Activated CD8-positive, alpha-beta memory T cell treated with anti-CD3 and anti-CD28 coated beads, Interleukin-2, amount 50 U/mL, for 4 hours (primary cell): Measurements from ENCODE around the gene HGFAC.
"Not testable (repeated sequence)": the region's sequence is repeated elsewhere in the genome, so short reads cannot be mapped to it uniquely, and the experiment has no call there.

Source experiments
- DNase-seq: peaks from one replicate; pipeline ENCODE4 v3.0.0-alpha.2; 2020

HGFAC gene

DNA sequence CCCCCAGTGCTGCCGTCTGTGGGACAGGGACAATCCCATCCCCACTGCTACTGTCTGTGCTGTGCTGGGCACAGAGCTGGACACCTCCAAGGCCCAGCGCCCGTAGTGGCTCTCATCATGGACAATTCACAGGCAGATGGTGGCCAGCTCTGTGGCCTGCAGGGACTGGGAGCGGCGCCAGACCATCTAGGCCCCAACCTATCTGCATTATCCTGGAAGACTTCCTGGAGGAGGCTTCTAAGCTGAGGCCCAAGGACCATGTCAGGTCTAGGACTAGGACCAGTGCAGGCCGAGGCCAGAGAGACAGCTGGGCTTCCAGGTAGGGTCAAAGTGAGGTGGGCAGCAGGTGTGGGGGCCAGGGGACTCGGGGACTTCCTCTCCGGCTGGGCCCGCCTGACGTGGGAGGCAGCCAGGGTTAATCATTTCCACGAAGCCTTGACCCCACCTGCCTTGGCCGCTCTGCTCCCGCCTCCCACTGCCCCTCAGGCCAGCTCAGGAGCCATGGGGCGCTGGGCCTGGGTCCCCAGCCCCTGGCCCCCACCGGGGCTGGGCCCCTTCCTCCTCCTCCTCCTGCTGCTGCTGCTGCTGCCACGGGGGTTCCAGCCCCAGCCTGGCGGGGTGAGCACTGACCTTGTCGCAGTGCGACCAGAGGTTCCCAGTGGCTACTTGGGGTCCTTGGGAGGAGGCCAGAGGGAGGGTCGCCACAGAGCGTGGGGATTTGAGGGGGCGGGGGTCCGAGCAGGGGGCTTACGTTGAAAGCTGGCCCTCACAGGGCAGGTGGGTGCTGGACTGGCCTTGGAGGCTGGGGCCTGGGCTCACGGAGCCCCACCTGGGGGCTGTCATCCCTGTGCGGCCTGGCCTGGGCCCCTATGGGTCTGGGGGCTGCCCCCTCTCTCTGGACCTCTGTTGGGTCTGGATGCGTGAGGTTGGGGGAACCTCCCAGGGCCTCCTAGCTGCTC is at the start of gene HGFAC:
Gene HGFAC (plus strand): TSS at position 468 of the 959 bp plus-strand sequence. CDS start 34 bp downstream, at position 502.
- no peak for DNase-seq

DNA sequence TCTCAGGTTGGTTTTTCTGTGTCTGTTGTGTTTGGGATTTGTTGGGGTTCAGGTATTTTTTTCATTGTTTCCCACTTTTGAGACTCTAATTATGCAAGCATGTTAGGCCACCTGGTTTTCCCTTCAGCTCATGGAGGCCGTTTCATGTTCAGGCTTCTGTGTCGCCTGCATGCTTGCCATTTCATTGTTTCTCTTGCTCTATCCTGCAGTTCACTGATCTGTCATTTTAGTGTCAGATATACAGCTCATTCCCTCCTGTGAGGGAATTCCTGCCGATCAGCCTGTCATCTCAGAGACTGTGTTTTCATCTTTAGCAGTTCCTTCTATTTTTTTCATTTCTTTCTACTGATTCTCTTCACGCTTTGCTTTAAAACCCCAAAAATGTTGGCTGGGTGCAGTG is 49.4 kb upstream of the HGFAC start:
- no peak for DNase-seq

DNA sequence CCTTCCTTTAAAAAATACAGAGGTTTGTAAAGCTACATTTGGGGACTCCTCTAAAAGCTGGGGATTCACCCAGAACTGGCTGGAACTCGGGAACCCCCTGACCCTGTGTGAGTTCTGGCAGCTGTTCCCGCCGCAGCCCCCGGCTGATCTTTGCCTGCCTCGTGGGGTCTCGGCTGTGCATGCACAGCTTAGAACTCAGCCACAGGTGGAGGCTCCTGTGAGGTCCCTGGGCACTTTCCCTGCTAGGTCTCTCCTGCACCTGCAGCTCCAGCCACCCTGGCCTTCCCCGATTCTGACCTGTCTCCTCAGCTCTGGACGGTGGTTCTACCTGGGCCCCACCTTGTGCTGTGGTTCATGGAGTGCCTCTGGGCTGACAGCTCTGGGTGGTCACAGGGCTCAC is 48.6 kb upstream of the HGFAC start:
- no peak for DNase-seq

DNA sequence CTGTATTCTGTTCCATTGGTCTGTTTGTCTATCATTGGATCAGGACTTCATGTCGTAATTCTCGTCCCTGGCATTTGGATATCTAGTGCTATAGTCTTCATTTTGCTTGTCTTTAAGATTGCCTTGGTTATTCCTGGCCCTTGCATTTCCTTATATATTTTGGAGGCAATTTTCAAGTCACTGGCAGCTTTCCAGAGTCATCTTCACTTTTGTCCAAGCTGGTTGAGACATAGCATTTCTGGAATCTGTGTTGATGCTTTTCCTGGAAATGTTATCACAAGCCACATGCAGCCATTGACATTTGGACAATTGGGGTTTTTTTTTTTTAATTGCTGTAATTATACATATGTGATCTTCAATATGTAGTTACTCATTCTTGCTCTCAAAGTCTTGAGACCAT is 45.2 kb upstream of the HGFAC start:
- DNase-seq, result no peak

DNA sequence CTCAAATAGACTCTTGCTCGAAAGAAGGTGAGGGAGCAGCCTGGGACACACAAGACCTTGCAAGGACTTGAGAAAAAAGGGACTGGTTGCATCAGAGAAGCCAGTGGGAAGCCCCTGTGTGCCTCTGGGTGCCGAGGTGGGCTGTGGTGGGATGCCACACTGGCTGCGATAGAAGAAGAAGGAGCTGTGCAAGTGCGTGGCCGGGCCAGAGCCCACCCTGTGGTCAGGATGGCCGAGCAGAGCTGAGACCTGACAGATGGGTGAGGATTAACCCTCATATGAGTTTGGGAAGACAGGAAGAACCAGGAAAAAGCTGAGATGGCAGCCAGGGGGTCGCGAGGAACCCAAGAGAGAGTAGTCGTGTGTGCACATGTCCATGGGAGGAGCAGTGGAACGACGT is 44.6 kb upstream of the HGFAC start:
- DNase-seq, result no peak

DNA sequence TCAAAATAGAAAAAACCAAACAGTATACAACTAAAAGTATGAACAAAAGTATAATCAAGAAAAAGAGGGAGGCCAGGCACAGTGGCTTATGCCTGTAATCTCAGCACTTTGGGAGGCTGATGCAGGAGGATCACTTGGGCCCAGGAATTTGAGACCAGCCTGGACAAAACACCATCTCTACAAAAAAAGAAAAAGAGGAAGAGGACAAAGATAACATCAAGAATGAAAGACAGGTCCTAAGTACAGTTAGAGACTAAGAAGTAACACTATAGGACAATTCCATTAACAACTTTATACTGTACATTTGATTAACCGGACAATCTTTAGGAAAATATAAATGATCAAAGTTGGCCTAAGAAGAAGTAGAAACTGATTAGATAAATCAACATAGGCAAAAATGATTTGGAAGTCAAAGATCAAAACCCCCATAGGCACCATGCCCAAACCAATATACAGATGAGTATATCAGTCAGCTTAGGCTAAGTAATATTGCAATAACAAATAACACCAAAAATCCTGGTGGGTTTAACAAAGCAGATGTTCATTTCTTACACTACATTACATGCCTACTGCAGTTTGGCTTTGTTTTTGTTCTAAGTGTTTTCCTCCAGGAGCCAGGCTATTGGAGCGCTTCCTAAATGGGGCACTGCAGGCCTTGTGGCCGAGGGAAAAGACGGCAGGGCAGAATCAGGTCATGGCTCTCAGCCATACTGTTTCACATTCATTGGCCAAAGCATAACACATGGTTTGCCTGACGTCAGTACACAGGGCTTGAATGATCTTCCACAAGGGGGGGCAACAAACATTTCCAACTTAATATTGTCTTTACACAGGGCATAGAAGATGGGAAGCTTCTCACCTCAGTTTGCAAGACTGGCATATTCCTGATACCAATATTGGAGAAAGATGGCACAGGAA is 42.2 kb upstream of the HGFAC start:
- no peak for DNase-seq

DNA sequence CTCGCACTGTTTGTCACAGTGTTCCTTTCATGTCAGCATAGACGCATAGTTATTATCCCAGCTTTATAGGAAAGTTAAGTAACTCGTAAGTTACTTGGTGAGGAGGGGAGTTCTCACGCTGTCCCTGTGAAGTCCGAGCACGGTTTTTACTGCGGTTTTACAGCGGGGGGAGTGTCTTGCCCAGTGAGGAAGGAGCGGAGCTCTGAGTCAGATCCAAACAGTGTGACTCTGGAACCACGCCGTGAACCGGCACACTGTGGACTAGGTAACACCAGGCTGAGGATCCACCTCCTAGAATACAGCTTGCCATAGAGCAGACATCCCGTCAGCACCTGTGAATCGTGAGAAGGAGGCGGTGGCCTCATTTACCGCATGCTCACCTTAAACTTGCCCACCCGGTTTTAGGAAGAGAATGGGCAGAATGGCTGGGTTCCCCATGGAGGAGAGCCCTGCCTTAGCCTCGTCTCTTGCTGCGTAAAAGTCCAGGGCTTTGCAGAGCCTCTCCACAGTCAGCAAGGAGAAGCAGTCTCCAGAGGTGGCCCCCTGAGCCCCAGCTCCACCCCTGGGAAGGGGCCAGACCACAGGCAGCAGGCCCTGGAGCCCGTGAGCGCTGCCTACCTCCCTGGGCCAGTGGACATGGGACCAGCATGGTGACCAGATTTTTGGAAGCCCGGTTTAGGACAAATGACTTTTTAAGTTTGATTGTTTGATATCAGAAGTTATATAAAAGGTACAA is 40.2 kb upstream of the HGFAC start:
- DNase-seq, result no peak

DNA sequence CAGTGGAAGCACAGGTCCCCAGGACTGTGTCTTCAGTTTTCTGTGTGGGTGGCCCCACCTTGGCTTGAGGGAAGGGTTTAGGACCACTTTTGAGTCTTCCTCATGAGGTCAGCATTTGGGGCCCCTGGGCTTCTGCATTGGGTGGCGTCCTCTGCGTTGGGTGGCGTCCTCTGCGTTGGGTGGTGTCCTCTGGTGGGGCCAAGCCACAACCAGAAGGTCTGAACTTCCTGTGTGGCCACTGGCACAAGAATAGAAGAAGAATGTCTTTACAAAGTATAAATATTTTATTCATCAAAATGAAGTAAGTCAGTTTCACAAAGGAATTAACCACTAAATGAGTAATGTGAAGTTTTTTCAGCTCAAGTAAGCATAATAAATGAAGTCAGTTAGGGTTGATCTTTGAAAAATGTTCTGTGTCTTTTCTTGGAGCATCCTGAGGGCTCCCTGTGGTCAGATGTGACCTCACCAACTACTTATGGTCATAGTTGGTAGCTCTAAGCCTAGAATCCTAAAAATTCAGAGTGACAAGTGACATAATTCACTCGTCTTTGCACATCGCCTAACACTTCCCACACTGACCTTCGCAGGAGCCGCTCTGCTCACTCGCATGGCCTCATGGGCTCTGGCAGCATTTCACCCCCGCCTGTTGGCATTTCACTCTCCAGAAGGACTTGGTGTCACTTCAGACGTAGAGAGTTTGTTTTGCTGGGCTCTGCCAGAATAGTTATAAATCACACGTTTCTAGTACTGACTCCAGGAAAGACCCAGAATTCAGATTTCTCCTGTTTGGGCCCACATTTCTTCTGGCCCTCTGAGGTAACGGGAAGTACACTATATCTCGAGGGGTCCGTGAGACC is 39.0 kb upstream of the HGFAC start:
- no peak for DNase-seq

DNA sequence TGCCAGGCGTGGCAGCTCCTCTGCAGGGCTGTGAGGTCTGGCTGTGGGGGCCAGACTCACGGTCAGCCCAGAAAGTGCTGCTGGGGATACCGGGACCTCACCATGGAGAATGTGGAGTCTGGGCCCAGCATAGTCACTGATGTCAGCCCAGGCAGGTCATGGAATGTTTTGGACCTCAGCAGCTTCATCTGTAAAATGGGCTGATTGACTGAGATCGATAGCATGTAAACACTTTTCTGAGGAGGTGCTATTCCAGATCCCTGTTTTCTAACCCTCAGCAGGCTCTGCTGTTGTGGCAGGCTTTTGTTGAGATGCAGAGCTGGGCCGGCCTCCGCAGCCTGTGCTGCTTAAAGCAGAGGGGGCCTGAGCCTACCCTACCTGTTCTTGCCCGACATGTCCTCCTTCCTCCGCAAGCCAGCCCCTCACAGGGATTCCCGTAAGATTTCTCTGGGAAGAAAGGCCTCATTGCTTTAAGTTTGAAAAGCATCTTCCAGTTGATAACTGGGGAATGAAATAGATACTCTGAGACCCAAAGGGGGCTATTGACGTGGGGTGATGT is 38.3 kb upstream of the HGFAC start:
- DNase-seq, result no peak

DNA sequence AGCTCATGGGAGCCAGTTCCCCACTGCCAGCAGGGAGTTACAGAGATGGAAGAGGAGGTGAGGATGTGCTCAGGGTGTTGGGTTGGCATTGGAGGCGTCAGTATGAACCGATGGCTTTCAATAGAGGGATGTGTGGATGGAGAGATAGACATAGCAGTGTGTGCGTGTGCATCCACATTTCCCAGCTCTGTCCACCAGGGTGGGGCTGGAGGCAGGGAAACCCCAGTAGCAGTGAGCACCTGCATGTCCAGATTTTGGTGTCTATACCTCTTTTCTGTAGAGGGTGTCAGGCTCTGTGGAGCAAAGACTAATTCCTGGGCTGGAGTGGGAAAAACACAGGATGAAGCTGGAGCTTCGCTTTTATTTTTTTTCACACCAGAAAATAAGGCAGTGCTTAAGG is 37.2 kb upstream of the HGFAC start:
- DNase-seq, result no peak

DNA sequence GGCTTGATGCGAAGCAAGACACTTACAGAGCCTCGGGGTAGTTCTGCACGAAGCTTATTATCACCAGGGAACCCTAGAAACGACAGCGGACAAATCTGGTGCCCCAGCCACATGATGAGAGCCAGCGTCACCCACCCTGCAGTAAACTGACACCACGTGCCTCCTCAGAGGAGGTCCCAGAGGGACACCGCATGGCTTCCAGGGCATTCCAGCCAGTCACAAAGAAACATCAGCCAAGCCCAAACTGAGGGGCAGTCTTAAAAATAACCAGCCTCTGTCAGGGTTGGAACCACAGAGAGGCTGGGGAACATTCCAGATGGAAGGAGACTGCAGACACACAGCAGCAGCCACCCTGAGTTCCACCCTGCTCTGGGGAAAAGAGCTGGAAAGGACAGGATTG is 36.6 kb upstream of the HGFAC start:
- DNase-seq, result no peak

DNA sequence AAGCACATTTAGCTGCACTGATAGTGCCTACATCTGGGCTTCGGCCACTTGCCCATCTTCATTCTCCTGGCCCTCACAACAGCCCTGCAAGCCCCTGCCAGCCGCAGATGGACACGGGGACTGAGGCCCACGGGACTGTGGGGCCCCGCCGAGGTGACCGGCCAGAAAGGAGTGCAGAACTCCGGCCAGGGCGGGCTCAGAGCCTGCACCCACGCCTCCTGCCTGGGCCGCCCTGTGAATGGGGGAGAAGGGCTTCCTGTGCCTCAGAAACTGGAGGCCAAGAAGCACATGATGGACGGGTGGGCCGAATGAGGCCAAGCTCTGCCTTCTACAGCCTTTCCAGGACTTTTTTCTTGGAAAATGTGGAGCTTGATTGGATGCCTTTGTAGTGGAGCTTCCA is 35.7 kb upstream of the HGFAC start:
- DNase-seq, result no peak

DNA sequence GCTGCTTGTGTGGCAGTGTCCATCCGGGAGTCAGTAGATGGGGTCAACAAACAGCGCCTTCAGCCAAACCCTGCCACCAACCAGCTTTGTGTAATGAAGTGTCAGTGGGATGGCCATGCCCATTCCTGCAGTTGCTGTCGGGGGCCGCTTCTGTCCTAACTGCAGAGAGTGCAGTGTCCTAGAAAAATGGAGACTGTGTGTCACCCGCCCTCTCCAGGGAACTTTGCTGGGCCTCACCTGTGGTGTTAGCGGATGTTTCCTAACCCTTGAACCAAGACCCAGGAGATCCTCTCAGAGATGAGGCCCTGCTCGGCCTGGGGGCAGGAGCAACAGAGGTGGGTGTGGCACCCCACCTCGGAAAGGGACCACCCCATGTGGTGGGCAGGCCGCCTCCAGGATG is 35.3 kb upstream of the HGFAC start:
- no peak for DNase-seq

DNA sequence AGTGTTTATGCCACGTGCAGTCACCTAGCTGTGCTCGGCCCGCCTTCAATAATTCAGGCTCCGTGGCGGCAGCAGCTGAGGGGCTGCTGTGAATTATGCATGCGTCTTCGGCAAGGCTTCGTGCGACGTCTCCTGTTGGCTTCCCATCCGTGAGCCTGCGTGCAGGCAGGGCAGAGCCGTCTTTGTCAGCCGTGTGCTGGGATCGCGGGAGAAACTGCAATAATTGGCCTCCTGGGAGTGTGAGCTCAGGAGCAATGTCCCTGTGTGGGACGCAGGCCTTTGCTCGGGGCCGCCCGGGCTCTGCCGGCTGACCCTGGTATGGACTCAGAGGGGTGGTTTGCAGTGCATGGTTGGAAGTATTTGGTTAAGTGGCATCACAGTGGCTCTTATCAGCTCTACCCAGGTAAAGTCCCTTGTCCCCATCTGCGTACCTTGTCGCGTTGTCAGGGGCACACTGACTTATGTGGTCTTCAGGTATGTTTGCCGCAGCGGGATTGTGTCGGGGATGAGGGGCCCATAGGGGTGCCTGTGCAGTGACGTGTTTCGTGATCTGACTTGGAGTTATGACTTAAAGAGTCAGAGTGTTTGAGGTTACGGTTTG is 34.5 kb upstream of the HGFAC start:
- DNase-seq, result no peak

DNA sequence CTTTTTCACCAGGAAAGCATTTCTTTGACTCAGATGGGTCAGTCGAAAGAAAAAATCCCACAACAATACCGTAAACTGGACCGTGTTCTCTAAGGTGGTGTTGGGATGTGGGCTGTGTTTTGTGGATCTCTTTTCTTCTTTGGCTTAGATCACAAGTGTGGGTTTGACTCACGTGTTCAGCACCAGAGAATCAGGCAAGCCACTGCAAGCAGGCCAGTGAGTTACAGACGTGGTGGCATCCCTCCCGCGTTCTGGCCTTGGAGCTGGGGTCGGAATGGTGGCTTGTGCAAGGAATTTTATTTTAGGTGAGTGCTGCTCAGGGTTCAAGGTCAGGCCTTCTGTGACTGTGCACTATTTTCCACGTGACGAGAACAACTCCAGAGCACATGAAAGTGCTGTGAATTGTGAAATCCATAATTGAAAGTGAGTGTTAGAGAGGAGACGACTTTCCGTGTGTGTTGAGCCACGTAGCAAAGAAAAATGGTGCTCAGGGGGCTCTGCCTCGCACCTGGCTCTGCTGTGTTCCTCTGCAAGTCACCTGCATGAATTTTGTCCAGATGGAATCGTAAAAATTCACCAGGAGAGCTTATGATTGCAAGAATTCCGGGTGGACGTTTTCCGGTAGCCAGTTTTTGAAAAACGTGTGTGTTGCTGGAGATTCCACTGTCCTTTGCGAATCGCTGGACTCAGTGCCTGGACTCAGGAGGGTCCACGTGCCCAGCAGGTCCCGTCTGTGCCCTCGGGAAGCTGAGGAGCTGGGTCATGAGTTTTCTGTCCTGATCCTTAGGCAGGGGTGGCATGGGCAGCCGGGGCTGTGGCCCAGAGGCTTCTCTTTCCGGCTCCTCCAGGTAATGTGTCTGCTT is 33.6 kb upstream of the HGFAC start:
- no peak for DNase-seq

DNA sequence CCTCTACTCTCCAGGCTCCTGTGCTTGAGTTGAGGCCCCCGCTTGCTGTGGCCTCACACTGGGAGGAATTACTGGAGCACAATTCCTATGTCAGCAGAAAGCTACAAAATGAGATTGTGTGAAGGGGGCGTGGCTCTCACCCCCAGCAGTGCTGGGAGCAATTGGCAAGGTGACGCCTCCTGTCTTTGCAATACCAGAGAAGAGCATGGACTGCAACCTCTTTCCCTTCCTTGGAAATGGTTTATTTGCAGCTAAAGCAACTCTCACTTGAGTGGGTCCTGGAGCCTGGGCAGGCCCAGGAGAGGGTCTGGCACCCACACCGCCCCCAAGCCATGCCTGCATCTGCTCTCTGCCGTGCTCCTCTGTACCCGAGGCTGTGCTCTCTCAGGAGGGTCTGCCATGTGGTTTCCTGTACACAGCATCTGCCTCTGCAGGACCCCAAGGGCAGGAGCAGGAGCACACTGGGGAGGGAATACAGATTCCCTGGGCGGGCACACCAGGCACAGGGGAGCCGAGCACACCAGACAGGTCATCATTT is 32.9 kb upstream of the HGFAC start:
- DNase-seq, result no peak

DNA sequence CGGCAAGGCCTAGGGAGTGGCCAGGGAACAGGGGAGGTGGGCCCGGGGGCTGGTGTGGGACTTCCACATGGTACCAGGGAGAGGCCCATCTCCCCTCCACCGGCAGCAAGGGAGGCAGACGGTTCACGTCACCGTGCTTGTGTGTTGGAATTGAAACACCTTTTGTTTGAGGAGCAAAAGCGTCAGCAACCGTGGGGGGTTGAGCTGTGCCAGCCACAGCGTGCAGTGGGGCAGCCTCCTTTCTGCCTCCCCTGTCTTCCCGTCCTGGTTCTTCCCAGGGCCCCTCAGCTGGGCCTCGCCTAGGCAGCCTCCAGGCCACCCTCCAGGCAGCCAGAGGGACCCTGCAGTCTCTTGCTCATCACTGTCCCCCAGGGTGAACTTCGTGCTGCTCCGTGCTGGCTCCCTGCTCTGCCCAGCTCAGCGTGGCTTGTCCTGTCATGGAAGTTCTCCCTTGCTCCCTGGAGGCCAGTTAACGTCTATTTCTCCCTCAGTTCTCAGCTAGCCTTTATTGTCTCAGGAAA is 32.1 kb upstream of the HGFAC start:
- no peak for DNase-seq

DNA sequence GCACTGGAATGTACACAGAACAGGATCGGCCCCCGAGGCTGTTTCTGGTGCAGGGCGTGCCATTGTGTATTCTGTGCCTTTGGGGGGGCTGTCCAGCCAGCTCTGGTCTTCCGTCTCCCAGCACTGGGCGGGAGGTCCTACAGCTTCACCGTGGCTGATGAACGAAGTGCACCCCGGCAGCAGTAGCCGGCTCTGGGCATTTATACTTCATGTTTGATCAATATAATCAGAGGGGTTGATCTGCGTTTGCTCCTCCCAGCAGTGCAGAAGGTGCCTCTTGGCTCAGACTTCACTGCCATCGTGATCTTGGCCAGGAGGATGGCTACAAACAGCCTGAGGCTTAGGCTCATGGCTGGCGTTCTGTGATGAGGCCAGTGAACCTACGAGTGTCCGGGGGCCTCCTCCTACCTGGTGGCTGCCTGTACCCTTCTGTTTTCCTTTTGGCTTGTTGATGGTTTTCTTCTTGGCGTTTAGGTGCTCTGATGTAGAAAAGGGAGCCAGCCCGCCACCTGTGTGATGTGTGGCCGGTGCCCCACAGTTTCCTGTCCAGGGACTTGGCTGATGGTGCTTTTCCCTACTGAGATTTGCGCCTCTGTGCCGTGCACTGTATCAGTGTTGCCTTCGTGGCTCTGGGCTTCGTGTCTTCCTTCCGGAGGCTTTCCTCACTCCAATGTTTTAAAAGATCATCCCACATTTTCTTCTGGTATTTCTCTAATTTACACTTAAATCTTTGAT is 31.2 kb upstream of the HGFAC start:
- DNase-seq, result no peak

DNA sequence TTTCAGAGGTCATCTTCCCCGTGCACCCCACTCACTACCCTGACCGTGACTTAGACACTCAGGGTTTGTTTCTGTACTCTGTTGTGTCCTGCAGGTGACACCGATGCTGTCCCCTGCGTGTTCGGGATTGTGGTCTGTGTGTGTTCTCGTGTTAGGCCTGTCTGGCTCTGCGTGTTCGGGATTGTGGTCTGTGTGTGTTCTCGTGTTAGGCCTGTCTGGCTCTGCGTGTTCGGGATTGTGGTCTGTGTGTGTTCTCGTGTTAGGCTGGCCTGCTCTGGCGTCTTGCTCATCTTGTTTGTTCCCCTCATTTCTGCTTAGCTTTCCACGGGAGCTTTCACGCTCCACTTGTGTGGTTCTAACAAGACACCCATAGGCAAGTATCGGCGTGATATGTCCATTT is 30.6 kb upstream of the HGFAC start:
- not testable (repeated sequence) for DNase-seq
